Measurements from ENCODE around the gene CLTCL1.

The CLTCL1 gene

DNA sequence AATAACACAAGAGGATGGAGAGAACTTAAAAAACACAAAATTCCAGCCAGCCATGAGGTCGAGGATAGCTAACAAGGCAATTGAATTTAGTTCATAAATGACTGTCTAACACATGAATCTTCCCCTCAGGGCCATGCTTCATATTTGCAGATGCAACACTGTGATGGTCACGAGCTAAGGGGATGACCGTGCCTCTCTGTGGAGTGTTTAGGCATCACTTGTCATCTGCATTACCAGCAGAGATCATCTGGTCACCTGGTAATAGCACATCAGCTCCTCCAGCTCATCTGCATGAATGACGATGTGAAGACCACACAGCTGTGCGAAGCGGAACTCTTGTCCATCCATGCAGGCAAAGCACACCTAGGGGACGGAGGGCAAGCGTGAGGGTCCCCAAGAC lies 92.0 kb downstream of the CLTCL1 start:
- no peak for DNase-seq
- TF ChIP-seq, protein P1, sequence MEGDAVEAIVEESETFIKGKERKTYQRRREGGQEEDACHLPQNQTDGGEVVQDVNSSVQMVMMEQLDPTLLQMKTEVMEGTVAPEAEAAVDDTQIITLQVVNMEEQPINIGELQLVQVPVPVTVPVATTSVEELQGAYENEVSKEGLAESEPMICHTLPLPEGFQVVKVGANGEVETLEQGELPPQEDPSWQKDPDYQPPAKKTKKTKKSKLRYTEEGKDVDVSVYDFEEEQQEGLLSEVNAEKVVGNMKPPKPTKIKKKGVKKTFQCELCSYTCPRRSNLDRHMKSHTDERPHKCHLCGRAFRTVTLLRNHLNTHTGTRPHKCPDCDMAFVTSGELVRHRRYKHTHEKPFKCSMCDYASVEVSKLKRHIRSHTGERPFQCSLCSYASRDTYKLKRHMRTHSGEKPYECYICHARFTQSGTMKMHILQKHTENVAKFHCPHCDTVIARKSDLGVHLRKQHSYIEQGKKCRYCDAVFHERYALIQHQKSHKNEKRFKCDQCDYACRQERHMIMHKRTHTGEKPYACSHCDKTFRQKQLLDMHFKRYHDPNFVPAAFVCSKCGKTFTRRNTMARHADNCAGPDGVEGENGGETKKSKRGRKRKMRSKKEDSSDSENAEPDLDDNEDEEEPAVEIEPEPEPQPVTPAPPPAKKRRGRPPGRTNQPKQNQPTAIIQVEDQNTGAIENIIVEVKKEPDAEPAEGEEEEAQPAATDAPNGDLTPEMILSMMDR (IDR thresholded peaks at IDR 0.05; ENCODE audit: low read depth, low read length, missing control alignments), result no peak
- H3K4me3 ChIP-seq (ENCODE audit: low read depth, low read length), result no peak overlapping the region
- peaks cover 7% of the 10 kb centered on the region for H3K36me3 ChIP-seq (replicated peaks)
- no peaks in the 10 kb centered on the region for H3K27me3 ChIP-seq (replicated peaks)
- no peak overlapping the region for H3K27ac ChIP-seq
- in situ Hi-C loops (cut with HindIII; ENCODE audit: low pct_ligation_motif_present, low sequenced_read_pairs), result no loop called here

DNA sequence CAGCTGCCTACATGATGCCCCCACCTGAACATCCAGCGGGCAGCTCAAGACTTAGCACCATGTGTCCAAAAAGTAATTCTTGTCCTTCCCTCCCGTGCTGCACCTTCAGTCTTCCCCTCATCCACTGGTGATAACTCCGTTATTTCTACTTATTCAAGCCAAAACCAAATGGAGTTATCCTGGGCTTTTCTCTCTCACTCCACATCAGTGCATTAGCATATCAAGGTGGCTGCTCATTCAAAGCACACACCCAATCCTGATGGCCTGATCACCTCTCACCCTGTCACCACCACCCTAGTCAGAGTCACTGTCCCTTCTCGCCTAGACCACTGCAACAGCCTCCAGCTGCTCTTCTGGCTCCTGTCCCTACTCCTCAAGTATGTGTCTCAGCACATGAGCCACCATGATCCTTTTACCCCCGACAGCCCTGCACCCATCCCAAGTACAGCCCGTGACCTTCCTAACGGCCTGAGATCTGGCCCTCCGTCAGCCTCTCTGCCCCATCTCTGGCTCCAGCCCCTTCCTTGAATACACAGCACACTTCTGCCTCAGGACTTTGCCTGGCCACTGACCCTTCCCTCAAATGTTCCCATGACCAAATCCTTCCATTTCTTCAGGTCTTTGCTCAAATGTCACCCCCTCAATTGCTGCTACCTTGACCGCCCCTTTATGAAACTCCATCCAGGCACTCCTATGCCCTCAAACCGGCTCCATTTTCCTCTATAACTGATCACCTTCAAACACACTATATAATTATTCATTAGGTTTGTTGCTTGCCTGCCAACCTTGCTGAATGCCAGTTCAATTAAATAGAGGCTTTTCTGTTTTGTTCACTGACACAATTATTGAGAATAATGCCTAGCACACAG lies 93.3 kb downstream of the CLTCL1 start:
- DNase-seq, result no peak
- in situ Hi-C loops (cut with HindIII; ENCODE audit: low pct_ligation_motif_present, low sequenced_read_pairs), result no loop called here

DNA sequence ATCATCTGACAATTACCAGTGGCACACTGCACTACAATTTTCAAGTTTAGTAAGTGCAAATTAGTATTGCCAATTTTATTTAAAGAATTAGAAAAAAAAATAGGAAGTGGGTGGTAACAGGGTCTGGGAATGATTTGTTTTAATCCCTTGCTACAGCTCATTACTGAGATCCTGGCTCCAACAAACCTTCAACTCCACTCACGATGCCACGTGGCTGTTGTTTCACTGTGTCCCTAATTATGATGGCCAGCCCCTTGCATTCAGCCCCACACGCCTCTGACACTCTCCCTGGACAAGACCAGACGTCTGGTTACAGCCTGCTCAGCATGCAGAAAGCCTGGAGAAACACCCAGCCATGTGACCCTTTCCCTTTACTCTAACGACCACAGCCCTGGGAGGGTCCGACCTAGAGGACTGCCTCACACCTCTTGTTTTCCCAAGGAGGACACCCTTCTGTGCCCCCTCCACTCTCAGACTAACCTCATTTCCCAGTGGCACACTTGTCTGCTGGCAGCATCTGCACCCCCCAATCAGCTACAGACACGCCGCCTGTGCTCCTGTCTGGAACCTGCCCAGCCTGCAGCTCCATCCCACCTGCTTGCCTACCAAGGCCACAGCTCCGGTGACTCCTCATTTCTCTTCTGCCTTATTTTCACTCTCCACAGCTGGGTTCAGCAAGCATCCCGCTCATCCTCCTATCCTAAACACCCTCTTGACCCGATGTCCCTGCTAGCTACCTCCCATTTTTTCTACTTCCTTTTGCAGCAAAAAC lies 94.5 kb downstream of the CLTCL1 start:
- in situ Hi-C loops (cut with HindIII; ENCODE audit: low pct_ligation_motif_present, low sequenced_read_pairs), result no loop called here

More for the DNA sequence above, 93.3 kb downstream of the CLTCL1 start:
- H3K36me3 ChIP-seq (replicated peaks), result peaks cover 13% of the 10 kb centered on the region
- no peak overlapping the region for H3K27ac ChIP-seq
- H3K27me3 ChIP-seq (replicated peaks), result no peaks in the 10 kb centered on the region
- no peak overlapping the region for H3K4me3 ChIP-seq (ENCODE audit: low read depth, low read length)
- TF ChIP-seq, protein P1 (IDR thresholded peaks at IDR 0.05; ENCODE audit: low read depth, low read length, missing control alignments), result no peak

DNA sequence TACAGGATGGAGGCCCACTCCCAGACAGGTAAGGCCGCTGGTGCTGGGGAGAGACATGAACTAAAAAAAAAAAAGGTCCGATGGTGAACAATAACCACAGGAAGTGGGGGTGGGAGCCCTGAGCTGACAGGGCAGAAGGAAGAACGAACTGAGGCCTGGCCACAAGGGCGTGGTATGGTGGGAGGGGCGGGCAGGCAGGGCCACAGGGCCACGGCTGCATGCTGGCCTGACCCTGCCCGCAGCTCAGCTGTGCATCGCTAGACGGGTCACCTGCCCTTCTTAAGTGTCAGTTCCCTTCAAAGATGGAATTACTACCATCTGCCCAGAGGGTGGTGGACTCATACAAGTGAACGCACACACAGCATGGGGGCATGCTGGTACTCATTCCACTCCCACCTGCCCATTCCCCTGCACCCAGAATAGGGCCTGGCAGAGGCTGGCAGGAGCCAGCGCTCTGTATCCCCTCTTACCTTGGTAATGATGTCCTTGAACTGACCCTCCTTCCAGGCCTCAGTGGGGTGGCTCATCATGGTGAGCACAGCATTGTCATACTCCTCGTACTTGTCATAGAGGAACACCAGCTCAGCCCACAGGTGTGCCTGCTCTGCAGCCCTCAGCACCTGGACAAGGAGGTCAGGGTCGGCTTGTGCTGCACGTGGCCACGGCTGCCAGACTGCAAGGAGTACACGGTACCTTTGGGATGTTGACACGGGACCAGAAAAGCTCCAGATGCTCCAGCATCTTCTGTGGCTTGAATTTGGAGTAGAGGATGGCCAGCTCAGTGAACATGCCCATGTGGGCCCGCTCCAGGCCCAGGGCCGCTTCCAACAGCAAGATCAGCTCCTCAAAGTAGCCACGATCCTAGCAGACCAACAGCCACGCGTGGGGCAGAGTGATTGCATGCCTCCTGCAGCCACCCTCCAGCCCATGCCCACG lies 95.5 kb downstream of the CLTCL1 start:
- H3K27me3 ChIP-seq (replicated peaks), result no peaks in the 10 kb centered on the region
- in situ Hi-C loops (cut with HindIII; ENCODE audit: low pct_ligation_motif_present, low sequenced_read_pairs), result no loop called here
- H3K36me3 ChIP-seq (replicated peaks), result peaks cover 13% of the 10 kb centered on the region
- TF ChIP-seq, protein P1 (IDR thresholded peaks at IDR 0.05; ENCODE audit: low read depth, low read length, missing control alignments), result no peak
- DNase-seq, result no peak
- no peak overlapping the region for H3K4me3 ChIP-seq (ENCODE audit: low read depth, low read length)
- H3K27ac ChIP-seq, result no peak overlapping the region

More for the DNA sequence above, 94.5 kb downstream of the CLTCL1 start:
- Histone ChIP-seq H3K36me3 (replicated peaks) (peaks cover 13% of the 10 kb centered on the region), H3K27me3 (replicated peaks) (no peaks in the 10 kb centered on the region), H3K4me3 (ENCODE audit: low read depth, low read length) (no peak overlapping the region), H3K27ac (no peak overlapping the region)
- TF ChIP-seq, protein P1 (IDR thresholded peaks at IDR 0.05; ENCODE audit: low read depth, low read length, missing control alignments), result no peak
- no peak for DNase-seq

DNA sequence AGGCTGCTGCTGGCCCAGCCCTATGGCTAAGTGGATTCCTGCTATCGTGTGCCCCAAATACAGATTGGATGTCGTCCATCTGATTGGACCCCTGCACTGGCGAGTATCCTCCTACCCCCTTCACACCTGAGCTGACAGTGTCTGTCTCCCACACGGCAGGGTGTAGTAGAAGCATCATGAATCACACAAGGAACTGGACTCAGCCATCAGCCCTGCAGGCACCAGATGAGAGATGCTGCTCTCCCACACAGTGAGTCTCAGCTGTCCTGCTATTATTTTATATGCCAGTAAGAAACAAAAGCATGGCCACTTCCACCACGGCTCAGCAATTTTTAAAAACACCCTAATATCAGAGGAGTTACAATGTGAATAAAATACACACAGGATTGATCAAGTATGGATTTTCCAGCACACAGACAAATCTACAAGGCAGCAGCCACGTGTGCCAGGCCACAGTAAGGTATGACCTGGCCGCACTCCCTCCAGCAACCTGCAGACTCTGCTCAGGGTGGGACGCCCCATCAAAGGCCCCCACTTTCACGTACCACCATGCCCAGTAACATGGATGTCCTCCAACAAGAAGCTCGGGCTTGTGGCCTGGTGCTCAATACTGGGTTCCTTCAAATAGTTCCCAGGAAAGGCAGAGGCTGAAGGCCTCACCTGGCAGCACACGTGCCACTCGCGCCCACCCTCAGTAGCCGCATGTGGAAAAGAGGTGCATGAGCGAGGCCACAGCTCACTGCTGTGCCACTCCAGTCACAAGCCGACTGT lies 96.6 kb downstream of the CLTCL1 start:
- TF ChIP-seq, protein P1 (IDR thresholded peaks at IDR 0.05; ENCODE audit: low read depth, low read length, missing control alignments), result no peak
- H3K36me3 ChIP-seq (replicated peaks), result peaks cover 13% of the 10 kb centered on the region
- in situ Hi-C loops (cut with HindIII; ENCODE audit: low pct_ligation_motif_present, low sequenced_read_pairs), result no loop called here

More for the DNA sequence above, 96.6 kb downstream of the CLTCL1 start:
- Histone ChIP-seq H3K27me3 (replicated peaks) (no peaks in the 10 kb centered on the region), H3K27ac (no peak overlapping the region), H3K4me3 (ENCODE audit: low read depth, low read length) (no peak overlapping the region)
- DNase-seq, result no peak
